ENCODE measurements around the gene PDCD6IP.

DNA sequence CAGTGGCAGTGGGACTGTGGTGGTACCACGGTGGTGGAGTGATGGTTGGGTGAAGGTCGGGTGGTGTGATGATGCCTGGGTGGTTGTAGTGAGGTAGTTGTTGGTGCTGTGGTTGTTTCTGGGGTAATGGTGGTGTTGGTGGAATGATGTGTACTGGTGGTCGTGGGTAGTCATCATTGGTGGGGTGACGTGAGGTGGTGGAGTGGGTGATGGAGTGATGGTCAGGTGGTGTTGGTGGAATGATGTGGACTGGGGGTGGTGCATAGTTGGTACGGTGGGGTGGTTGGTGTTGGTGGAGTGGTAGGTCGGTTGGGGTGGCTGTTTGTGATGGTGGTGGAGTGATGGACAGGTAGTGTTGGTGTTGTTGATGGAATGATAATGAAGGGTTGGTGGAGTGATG lies 87.1 kb downstream of the PDCD6IP start:
- TF ChIP-seq POLR2AphosphoS5 (IDR thresholded peaks at IDR 0.05; ENCODE audit: low read depth, low read length), result no peak
- TF ChIP-seq POLR2A (IDR thresholded peaks at IDR 0.05; ENCODE audit: low read depth, low read length), result no peak

All from GM12892 (cell line).